PFSK-1 (cell line): ENCODE measurements around the gene TMEM38B.

ENCODE experiments used
- FOXP2 ChIP-seq: optimal IDR thresholded peaks from 2 replicates; pipeline ENCODE3; 2011; ENCODE audit warnings: borderline replicate concordance, control low read depth, inconsistent platforms; ENCODE audit not compliant: insufficient read depth; ENCODE audit errors: extremely low read length, extremely low read depth
- POLR2AphosphoS5 ChIP-seq: IDR thresholded peaks from 2 replicates; pipeline ENCODE4 v1.6.1; 2012; ENCODE audit warnings: low read depth, mild to moderate bottlenecking, control low read depth, low read length, moderate library complexity
- SIN3A ChIP-seq: IDR thresholded peaks from 2 replicates; pipeline ENCODE4 v1.6.1; 2012; ENCODE audit warnings: mild to moderate bottlenecking, low read length, moderate library complexity, borderline replicate concordance; ENCODE audit not compliant: insufficient read depth
- TAF1 ChIP-seq: IDR thresholded peaks from 2 replicates; pipeline ENCODE4 v1.6.1; 2012; ENCODE audit warnings: low read length, control low read depth, borderline replicate concordance; ENCODE audit not compliant: insufficient read depth

DNA sequence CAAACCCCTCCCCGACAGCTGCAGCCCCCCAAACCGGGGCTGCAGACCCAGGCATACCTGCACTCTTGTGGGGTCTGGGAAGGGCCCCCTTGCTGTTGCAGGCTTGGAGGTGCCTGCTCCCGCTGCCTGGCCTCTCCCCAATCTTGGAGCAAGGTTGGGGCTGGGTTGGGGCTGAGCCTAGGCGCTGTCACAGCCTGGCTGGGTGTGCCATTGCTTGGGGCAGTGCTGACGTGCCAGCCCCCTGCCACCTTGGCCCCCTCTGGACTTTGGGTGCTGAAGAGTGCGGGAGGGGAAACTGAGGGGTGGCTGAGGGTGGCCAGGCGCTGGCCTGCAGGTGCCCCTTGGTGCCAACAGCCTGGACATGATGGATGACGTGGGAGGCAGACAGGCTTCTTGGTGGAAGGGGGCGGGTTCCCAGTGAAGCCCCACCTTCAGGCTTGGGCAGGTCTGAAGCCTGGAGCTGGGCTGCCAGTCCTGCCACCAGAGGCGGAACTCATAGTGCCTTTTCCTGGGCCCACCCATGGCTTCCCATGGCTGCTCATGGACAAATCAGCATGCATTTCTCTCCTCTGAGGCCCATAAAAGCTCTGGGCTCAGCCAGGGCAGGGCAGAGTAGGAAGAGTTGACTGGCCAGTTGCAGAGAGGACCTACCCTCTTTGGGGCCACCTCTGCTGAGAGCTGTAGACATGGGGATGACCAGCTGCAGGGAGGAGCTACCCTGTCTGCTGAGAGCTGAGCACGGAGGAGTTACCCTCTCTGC lies 19.1 kb downstream of the TMEM38B start:
- no peak for TF ChIP-seq POLR2AphosphoS5
- no peak for TF ChIP-seq SIN3A
- TF ChIP-seq TAF1, result no peak
- no peak for TF ChIP-seq FOXP2
